ENCODE results near the gene CCDC9B.
A peak's percentile ranks its signal among the peaks of the same experiment; 100 is the strongest.

The CCDC9B gene

DNA sequence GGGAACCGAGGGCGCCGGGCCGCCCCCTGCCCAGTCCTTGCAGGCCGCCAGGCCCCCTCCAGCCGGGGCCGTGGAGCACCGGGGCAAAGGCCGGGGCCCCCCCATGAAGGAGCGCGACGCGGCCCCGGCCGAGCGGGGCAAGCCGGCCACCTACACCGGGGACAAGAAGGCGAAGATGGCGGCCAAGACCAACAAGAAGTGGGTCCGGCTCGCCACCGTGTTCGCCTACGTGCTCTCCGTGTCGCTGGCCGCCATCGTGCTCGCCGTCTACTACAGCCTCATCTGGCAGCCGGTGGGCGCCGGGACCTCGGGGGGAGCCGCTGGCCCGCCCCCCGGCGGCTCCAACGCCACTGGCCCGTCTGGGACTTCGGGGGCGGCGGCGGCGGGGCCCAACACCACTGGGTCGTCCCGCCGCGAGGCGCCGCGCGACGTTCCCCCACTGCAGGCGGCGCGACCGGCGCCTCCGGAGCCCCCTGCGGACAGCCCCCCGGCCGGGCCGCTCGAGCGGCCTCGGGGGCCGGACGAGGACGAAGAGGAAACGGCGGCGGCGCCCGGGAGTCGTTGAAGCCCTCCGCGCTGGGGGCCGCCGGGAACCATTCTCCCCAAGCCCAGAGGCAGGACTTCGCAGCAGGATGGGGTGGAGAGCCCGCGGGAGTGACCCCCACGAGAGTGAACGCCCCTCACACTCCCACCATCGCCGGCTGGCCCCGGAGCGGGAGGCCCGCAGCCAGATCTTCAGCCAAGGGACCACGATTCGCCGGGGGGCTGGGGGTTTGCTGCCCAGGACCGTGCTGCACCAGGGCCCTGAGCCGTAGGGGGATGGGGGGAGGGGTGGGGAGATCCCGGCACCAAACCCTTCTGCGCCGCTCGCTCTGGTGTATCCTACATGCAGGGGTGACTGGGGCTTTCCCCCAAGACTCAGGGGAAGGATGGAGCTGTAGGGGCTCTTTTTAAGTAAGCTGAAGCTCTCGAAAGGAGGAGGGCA lies 16.5 kb downstream of the CCDC9B start:
- Histone ChIP-seq H3K4me3 (ENCODE audit: low read depth, low read length) (peak overlapping the region; percentile 51), H3K4me2 (ENCODE audit: low read length) (peak overlapping the region; percentile 78), H3K9me3 (ENCODE audit: control insufficient read depth, low read length) (no peaks in the 10 kb centered on the region), H3K9ac (no peak overlapping the region), H3K79me2 (no peaks in the 10 kb centered on the region), H3K36me3 (ENCODE audit: control insufficient read depth, insufficient read depth, low read length) (no peaks in the 10 kb centered on the region), H3K27ac (no peak overlapping the region), H2AFZ (peak overlapping the region; percentile 50), H3K27me3 (ENCODE audit: control insufficient read depth, insufficient read depth, low read length) (no peaks in the 10 kb centered on the region), H3K4me1 (peaks cover 3% of the 10 kb centered on the region)
- TF ChIP-seq, protein P1, sequence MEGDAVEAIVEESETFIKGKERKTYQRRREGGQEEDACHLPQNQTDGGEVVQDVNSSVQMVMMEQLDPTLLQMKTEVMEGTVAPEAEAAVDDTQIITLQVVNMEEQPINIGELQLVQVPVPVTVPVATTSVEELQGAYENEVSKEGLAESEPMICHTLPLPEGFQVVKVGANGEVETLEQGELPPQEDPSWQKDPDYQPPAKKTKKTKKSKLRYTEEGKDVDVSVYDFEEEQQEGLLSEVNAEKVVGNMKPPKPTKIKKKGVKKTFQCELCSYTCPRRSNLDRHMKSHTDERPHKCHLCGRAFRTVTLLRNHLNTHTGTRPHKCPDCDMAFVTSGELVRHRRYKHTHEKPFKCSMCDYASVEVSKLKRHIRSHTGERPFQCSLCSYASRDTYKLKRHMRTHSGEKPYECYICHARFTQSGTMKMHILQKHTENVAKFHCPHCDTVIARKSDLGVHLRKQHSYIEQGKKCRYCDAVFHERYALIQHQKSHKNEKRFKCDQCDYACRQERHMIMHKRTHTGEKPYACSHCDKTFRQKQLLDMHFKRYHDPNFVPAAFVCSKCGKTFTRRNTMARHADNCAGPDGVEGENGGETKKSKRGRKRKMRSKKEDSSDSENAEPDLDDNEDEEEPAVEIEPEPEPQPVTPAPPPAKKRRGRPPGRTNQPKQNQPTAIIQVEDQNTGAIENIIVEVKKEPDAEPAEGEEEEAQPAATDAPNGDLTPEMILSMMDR (IDR thresholded peaks at IDR 0.05), result no peak

DNA sequence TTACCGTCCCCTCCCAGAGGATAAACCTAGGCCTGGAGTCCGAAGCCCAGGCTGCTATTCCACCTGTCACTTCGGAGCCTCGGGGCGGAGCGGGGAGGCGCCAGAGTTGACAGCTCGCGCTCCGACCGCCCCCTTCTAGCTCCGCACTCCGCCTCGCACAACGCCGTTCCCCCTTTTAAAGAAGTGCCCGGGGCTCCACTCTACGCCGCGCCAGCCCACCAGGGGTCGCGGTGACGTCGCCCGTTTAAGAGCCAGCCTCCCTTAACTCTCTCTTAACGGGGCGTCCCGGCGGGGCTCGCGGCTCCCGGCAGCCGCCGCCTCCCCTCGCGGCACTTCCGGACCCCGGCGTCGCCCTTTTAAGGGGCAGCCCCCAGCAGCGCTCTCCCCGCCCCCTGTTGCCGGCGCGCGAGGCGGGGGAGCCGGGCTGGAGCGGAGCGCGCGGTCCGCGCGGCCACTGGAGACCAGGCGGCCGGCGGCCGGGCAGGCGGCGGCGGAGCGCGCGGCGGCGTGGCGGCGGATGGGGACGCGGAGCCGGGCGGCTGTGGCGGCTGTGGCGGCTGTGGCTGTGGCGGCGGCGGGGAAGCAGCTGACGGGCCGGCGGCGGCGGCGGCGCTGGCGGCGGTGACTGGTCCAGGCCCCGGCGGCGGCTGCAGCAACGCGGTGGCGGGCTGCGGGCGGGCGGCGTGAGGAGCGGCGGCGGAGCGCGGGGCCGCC lies 17.3 kb downstream of the CCDC9B start, which contains the start of gene INAFM2:
TSS of gene INAFM2 (plus strand) at position 454 of the 714 bp plus-strand sequence. CDS start 364 bp downstream, outside the sequence.
- Histone ChIP-seq H3K4me3 (ENCODE audit: low read depth, low read length) (peak within 1 kb of the TSS; percentile 51), H3K27ac (no peak within 1 kb of the TSS), H3K4me1 (peaks cover 3% of the 10 kb centered on the region), H3K36me3 (ENCODE audit: control insufficient read depth, insufficient read depth, low read length) (no peaks in the 10 kb centered on the region), H3K27me3 (ENCODE audit: control insufficient read depth, insufficient read depth, low read length) (no peaks in the 10 kb centered on the region), H3K4me2 (ENCODE audit: low read length) (peak within 1 kb of the TSS; percentile 78), H3K79me2 (no peaks in the 10 kb centered on the region), H3K9me3 (ENCODE audit: control insufficient read depth, low read length) (no peaks in the 10 kb centered on the region), H2AFZ (peak within 1 kb of the TSS; percentile 69), H3K9ac (no peak within 1 kb of the TSS)
- TF ChIP-seq, protein P1 (IDR thresholded peaks at IDR 0.05), result peak; percentile 62

DNA sequence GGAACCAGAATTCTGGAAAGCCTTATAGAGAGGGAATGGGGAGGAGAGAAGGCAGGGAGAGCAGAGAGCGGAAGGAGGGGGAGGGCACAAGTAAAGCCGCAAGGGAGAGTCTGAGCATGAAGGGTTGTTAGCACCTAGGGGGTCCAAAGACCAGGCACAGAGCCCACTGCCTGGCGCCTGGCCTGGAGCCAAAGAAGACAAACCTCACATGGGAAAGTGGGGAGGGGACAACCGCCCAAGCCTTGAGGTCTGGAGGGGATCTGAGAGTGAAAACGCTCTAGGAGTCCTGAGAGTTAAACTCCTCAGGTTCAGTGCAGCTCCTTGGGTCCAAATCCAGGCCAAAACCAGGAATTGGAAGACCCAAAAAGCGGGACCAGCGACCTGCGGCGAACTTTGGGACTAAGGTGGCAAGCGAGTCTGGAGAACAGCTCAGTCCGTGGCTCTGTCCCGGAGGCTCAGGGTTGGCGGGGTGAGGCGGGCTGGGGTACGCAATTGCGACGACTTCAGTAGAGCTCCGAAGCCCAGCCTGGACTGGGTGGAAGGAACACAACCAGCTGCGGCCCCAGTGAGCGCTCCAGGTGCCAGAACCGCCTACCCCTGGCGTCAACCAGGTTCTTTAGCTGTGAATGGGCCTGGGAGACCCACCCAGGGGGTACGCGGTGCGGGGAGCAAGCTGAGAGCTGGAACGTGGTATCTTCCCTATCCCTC lies 18.1 kb downstream of the CCDC9B start:
- no peaks in the 10 kb centered on the region for H3K27me3 ChIP-seq (ENCODE audit: control insufficient read depth, insufficient read depth, low read length)
- H3K4me3 ChIP-seq (ENCODE audit: low read depth, low read length), result no peak overlapping the region
- TF ChIP-seq, protein P1 (IDR thresholded peaks at IDR 0.05), result no peak
- no peaks in the 10 kb centered on the region for H3K79me2 ChIP-seq
- H3K36me3 ChIP-seq (ENCODE audit: control insufficient read depth, insufficient read depth, low read length), result no peaks in the 10 kb centered on the region
- no peaks in the 10 kb centered on the region for H3K9me3 ChIP-seq (ENCODE audit: control insufficient read depth, low read length)
- peak overlapping the region; percentile 69 for H2AFZ ChIP-seq
- H3K4me1 ChIP-seq, result peaks cover 3% of the 10 kb centered on the region
- H3K27ac ChIP-seq, result no peak overlapping the region
- no peak overlapping the region for H3K9ac ChIP-seq
- peak overlapping the region; percentile 62 for H3K4me2 ChIP-seq (ENCODE audit: low read length)

DNA sequence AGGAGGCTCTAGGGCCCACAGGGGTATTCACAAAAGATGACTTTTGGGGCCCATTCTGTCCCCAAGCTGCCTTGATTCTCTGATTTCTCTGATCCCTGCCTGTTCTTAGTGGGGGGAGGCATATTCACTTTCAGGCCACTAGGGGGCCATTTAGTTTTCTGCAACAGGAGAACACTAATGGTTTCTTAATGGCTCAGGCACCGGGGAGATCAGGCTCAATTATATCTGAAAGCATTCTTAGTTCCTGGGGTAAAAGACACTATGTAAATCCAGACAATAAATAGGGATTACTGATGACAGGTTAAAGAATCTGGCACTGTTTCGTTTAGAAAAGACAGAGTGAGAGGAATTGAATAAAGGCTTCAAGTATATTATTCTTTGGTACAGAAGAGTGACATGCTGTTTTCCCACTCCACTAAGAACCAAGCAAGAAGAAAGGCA lies 19.8 kb downstream of the CCDC9B start:
- H3K9ac ChIP-seq, result no peak overlapping the region
- H3K27me3 ChIP-seq (ENCODE audit: control insufficient read depth, insufficient read depth, low read length), result no peaks in the 10 kb centered on the region
- H3K4me2 ChIP-seq (ENCODE audit: low read length), result no peak overlapping the region
- H3K4me1 ChIP-seq, result no peaks in the 10 kb centered on the region
- H3K9me3 ChIP-seq (ENCODE audit: control insufficient read depth, low read length), result no peaks in the 10 kb centered on the region
- TF ChIP-seq, protein P1 (IDR thresholded peaks at IDR 0.05), result peak; percentile 80
- no peaks in the 10 kb centered on the region for H3K36me3 ChIP-seq (ENCODE audit: control insufficient read depth, insufficient read depth, low read length)
- no peak overlapping the region for H3K4me3 ChIP-seq (ENCODE audit: low read depth, low read length)
- H2AFZ ChIP-seq, result no peak overlapping the region
- H3K27ac ChIP-seq, result no peak overlapping the region
- no peaks in the 10 kb centered on the region for H3K79me2 ChIP-seq

Measured in parathyroid adenoma (tissue), 2 donors.